IPS DF 4.7 (cell line): ENCODE results near the gene EFHC1.

Experiments
- DNase-seq: peaks from one replicate; pipeline ENCODE4 v3.0.0-alpha.2; 2013; ENCODE audit warnings: low spot score; ENCODE audit errors: extremely low read depth

Gene EFHC1

DNA sequence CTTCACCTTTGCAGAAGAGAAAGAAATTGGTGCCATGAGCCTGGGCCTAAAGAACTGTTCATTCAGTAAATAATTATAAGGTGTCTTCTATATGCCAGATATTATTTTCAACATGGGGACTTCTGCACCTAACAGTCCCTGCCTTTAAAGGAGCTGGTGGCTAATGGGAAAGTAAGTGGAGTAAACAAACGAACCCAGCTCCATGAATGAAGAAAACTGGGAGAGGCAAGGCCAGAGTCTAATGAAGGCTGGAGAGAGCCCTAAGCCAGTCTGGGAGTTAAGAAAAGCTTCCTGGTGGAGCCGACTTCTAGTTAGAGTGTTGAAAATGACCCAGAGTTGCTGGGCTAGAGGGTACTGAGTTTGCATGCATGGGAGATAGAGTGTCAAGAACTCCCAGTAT lies 24.2 kb upstream of the EFHC1 start:
- DNase-seq: no peak

GRCh38 chr6:52399511-52400312 lies 20.4 kb upstream of the EFHC1 start:
- DNase-seq: no peak

- DNase-seq: no peak
Measured at GRCh38 chr6:52400313-52401041, 19.7 kb upstream of the EFHC1 start.

GRCh38 chr6:52403086-52403485 lies 17.1 kb upstream of the EFHC1 start:
- no peak for DNase-seq

GRCh38 chr6:52403627-52404026 lies 16.5 kb upstream of the EFHC1 start:
- no peak for DNase-seq

- DNase-seq: no peak
Measured at GRCh38 chr6:52405243-52405642, 14.9 kb upstream of the EFHC1 start.

DNA sequence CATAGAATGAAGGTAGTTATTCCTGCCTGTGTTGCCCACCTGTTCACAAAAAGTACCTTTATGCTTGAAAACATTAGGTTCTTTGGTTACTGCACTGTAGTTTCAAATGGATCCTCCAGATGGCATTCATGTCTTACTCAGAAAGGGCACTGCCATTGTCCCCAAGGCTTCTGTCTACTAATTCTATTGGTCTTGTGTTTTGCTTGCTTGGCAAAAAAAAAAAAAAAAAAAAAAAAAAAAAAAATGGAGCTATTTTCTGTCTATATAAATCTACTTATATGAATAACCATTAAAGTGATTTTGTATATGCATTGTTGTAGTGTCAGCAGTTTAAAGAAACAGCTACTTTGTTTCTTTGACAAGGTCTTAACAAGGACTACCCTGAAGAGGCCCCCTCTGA lies 12.7 kb upstream of the EFHC1 start:
- no peak for DNase-seq

GRCh38 chr6:52409499-52409898 lies 10.6 kb upstream of the EFHC1 start:
- DNase-seq: no peak

DNA sequence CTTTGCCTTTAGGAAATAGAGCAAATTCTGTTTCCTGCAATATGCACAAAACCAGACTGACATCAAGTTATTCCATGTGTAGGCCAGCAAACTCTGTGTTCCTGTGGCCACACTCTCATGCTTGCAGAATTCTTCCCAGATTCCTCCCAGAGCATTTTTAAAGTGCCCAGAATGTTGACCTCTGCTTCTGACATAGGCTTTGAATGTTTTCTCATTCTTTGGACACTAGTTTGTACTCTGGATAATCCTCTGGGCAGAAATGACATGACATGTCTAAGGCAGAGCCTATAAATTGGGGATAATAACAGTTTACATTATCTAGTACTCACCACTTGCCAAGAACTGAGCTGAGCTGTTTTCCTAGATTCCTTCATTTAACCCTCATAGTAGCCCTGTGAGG lies 9.2 kb upstream of the EFHC1 start:
- DNase-seq: no peak

- DNase-seq: no peak
Measured at GRCh38 chr6:52411911-52412310, 8.2 kb upstream of the EFHC1 start.

DNA sequence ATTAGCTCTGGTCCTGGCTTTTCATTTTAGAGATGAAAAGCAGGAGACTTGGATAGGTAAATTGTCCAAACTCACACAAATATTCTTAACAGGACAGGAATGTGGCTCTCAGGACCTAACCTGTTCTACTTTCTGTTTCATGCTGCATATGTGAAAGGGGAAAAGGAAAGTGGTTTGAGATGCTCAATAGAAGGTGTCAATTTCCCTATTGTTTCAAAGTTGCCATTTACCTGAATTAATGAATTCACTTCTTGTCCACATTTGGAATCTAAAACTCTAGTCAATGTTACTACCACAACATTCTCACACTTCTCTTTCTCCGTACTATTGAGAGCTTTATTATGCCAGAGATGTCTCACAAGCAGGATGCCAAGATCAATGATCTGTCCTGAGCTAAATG lies 4.8 kb upstream of the EFHC1 start:
- no peak for DNase-seq

- DNase-seq: no peak
Measured at GRCh38 chr6:52415917-52416628, 4.1 kb upstream of the EFHC1 start.

- no peak for DNase-seq
Measured at GRCh38 chr6:52416629-52417151, 3.5 kb upstream of the EFHC1 start.

- no peak for DNase-seq
Measured at GRCh38 chr6:52417675-52418111, 2.4 kb upstream of the EFHC1 start.

DNA sequence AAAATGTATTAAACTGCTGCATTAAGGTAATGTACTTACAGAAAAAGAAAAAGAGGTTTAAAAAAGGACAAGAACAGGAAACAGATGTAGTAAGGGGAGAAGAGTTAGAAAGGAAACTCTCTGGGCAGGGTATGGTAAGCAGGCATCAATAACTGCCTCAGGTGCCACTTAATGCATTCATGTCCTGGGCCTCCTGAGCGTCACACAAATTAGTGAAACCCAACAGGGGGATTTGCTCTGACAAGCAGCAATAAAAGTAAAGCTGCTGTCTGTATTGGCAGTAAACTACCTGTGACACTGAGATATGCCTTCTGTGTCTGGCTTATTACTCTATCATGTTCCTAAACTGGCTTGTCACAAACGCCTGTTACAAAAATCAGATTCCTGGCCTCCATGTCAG lies 1.5 kb upstream of the EFHC1 start:
- DNase-seq: no peak

- DNase-seq: no peak
Measured at GRCh38 chr6:52420668-52421358, 671 bp downstream of the EFHC1 start.

DNA sequence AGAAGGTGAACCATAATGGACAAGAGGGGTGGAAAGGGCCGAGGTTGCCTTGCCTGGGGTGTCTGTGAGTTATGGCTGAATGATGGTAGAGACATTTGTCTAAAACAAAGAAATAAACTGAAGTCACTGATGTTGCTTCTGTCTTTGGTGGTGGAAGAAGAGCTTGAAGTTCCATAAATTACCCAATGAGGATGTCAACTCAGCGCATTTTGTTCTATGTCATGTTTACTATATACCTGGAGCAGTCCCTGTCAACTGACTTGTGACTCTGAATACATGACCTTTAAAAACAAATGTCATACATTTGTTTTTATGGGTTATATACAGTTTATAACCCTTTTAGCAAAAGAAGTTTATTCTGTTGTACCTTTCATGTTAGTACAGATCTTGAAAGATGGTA lies 2.0 kb downstream of the EFHC1 start:
- no peak for DNase-seq

- DNase-seq: no peak
Measured at GRCh38 chr6:52423448-52423847, 3.3 kb downstream of the EFHC1 start.

- no peak for DNase-seq
Measured at GRCh38 chr6:52423971-52424381, 3.8 kb downstream of the EFHC1 start.

DNA sequence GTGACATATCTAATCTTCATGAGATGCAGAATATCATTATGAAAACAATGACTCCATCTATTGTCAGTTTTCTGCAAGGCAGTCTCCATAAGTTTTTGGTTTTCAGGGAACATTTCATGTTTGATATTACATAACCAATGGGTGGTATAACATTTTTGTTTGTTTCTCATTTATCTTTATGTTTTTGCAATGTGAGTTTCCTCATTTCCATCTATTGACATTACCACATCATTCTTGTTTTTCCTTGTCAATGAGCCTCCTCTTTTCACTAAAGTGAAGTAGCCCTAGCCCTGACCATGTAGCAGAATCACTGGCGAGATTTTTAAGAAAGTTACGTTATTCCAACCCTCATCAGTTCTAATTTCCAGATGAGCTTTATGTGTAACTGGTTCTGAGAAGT lies 4.4 kb downstream of the EFHC1 start:
- DNase-seq: no peak

DNA sequence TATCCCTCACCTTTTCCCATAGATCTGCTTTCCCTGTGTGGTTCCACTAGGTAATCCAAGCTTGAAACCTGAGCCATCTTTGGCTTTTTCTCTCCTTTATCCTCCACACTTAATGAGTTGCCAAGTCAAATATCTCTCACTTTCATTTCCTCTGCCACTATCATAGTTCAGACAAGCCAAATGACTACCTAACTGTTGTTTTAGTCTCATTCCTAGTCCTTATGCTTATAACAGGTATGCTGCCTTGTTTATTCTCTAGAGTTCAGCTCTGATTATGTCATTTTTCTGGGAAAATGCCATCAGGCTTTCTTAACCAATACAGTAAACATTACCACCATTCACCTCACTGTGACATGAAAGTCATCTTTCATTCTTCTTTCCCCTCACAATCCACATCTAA lies 6.5 kb downstream of the EFHC1 start:
- DNase-seq: no peak
